ENCODE results near the gene MIS12. TPM values are rescaled to one million over a fixed set of nuclear protein-coding genes. Genes with fewer than 3 reads are reported as not detected.

Gene MIS12
- total and polyA plus RNA-seq, 2 of the 8 experiments (the other 6 are each of a cell fraction or from before 2014, with no cell fraction given): 9.5 to 25.6 TPM

- Histone ChIP-seq H3K23me2 (ENCODE audit: low read depth, low read length) (no peaks in the 10 kb centered on the region; the same call in 1 of the 2 replicates), H2AK5ac (ENCODE audit: low read depth, low read length) (no peak overlapping the region), H2BK15ac (ENCODE audit: low read length) (no peak overlapping the region), H2BK5ac (ENCODE audit: low read depth, low read length) (no peak overlapping the region), H3K79me1 (ENCODE audit: low read depth, low read length) (no peaks in the 10 kb centered on the region), H4K5ac (ENCODE audit: insufficient read length, low read depth, low read length) (no peak overlapping the region), H3K9me3 (ENCODE audit: insufficient read depth in 2 of 2, low read depth in 1 of 2, low read length in 1 of 2) (no peaks in the 10 kb centered on the region), H3K27ac (ENCODE audit: low read depth, low read length) (no peak overlapping the region), H3K79me2 (ENCODE audit: control insufficient read depth in 1 of 2, insufficient read depth in 2 of 2, low read length in 2 of 2) (no peaks in the 10 kb centered on the region), H3K23ac (ENCODE audit: insufficient read length) (no peak overlapping the region), H3K27me3 (replicated peaks in 1 of 4; ENCODE audit: control insufficient read depth in 3 of 4, extremely low read depth in 1 of 4, insufficient read depth in 3 of 4, low read length in 3 of 4) (no peaks in the 10 kb centered on the region), H3K14ac (ENCODE audit: insufficient read length) (no peak overlapping the region), H4K91ac (replicated peaks; ENCODE audit: insufficient read length, low read length) (no peak overlapping the region), H4K8ac (ENCODE audit: extremely low read depth, insufficient read depth, low read length) (no peak overlapping the region), H3K18ac (ENCODE audit: extremely low read depth, low read length) (no peak overlapping the region), H2BK120ac (replicated peaks; ENCODE audit: low read depth, low read length) (no peak overlapping the region), H3K56ac (replicated peaks; ENCODE audit: insufficient read length, low read depth, low read length) (no peak overlapping the region), H3K9ac (replicated peaks in 1 of 4; ENCODE audit: extremely low read depth in 1 of 4, low read depth in 3 of 4, low read length in 3 of 4) (no peak overlapping the region), H2BK12ac (ENCODE audit: low read depth, low read length) (no peak overlapping the region), H4K20me1 (replicated peaks in 1 of 2; ENCODE audit: control insufficient read depth in 1 of 2, insufficient read depth in 2 of 2, low read length in 2 of 2) (no peaks in the 10 kb centered on the region), H3K4me3 (ENCODE audit: extremely low read depth in 1 of 4, insufficient read depth in 2 of 4, low read depth in 3 of 4, low read length in 4 of 4) (no peak overlapping the region), H3K4ac (replicated peaks; ENCODE audit: insufficient read length, low read depth, low read length) (no peak overlapping the region), H2AFZ (ENCODE audit: low read length) (no peak overlapping the region), H3K4me2 (ENCODE audit: insufficient read depth in 1 of 2, low read depth in 2 of 2, low read length in 2 of 2) (no peak overlapping the region), H2BK20ac (ENCODE audit: low read length) (no peak overlapping the region), H3K4me1 (replicated peaks in 1 of 4; ENCODE audit: control insufficient read depth in 3 of 4, insufficient read depth in 4 of 4, low read length in 3 of 4) (no peaks in the 10 kb centered on the region; a peak in 1 of 7 replicates), H3K36me3 (ENCODE audit: control insufficient read depth in 2 of 4, insufficient read depth in 4 of 4, low read length in 3 of 4) (no peaks in the 10 kb centered on the region)
- ChIA-PET POLR2A (ENCODE audit: partially characterized antibody) (interaction anchor here (0.6 to 1.3 kb wide), 2 partner anchors 44 to 90 kb away, joined by 4 read pairs; partner anchors contain the start of genes DERL2 and MIS12), CTCF (ENCODE audit: partially characterized antibody) (interaction anchor here (2.1 kb wide), 1 partner anchor 8 kb away, joined by 8 read pairs; no protein-coding TSS in a partner anchor)
- FAIRE-seq (no peak), DNase-seq (ENCODE audit: low read depth in 1 of 2, low spot score in 2 of 2) (no peak)
- TF ChIP-seq ASH2L (IDR thresholded peaks at IDR 0.05; ENCODE audit: low read length) (no peak), CTCF (IDR thresholded peaks at IDR 0.05; ENCODE audit: control extremely low read depth in 1 of 3, insufficient read depth in 1 of 3, low read depth in 1 of 3, low read length in 3 of 3) (no peak), EGR1 (IDR thresholded peaks at IDR 0.05; ENCODE audit: borderline replicate concordance, low read depth, low read length) (no peak), POU5F1 (IDR thresholded peaks at IDR 0.05; ENCODE audit: low read depth, low read length) (no peak), CHD1 (IDR thresholded peaks at IDR 0.05; ENCODE audit: low read depth, low read length) (no peak), SP1 (IDR thresholded peaks at IDR 0.05; ENCODE audit: low read depth, low read length) (no peak), ATF3 (IDR thresholded peaks at IDR 0.05; ENCODE audit: insufficient read depth, low read depth, low read length) (no peak)
- 85% methylated on average over 12 of the region's 12 CpGs; no CpG with 5 or more reads in 1 of the 2 experiments for whole genome bisulfite sequencing, 2 experiments (ENCODE audit: extremely low coverage in 1 of 2, insufficient coverage in 1 of 2, insufficient read length in 1 of 2, insufficient replicate concordance in 2 of 2, low coverage in 1 of 2, low lambda C conversion rate in 2 of 2, missing lambda C conversion rate in 1 of 2)
Observed at GRCh38 chr17:5530265-5531084, 44.1 kb downstream of the MIS12 start.
